ENCODE data around the gene TBC1D5. TPM values are rescaled to one million over a fixed set of nuclear protein-coding genes. Genes with fewer than 3 reads are reported as not detected.
"Not testable (repeated sequence)": the region's sequence is repeated elsewhere in the genome, so short reads cannot be mapped to it uniquely, and the experiment has no call there.

TBC1D5 gene
- total and polyA plus RNA-seq, 12 donors: 6.4 to 108 (median 70.7) TPM

GRCh38 chr3:17132286-17133115, 609.9 kb downstream of the TBC1D5 start:
- intact Hi-C loops (cut with DNase I): loop anchor here in 1 of 2 donors (10.0 kb wide), 1 partner anchor 82 kb away; no protein-coding TSS in a partner anchor
- whole genome bisulfite sequencing, 4 donors: 86 to 93% (median 88%) methylated on average over 9 to 10 of the region's 10 CpGs
- no peaks in the 10 kb centered on the region for H3K27me3 ChIP-seq
- no peaks in the 10 kb centered on the region for H3K9me3 ChIP-seq (replicated peaks in 1 of 3)
- peak in 1 of 7 donors; percentile 42 for DNase-seq
- TF ChIP-seq CTCF (IDR thresholded peaks at IDR 0.05): no peak
- TF ChIP-seq POLR2A (IDR thresholded peaks at IDR 0.05): no peak
- H3K36me3 ChIP-seq (replicated peaks in 1 of 2): no peaks in the 10 kb centered on the region
- H3K4me3 ChIP-seq: no peak overlapping the region
- H3K4me1 ChIP-seq (replicated peaks in 1 of 2): peaks cover 11 to 13% of the 10 kb centered on the region in 2 donors
- no peak overlapping the region for H3K27ac ChIP-seq

GRCh38 chr3:17130956-17131355, 611.5 kb downstream of the TBC1D5 start:
- intact Hi-C loops (cut with DNase I): loop anchor here in 1 of 2 donors (10.0 kb wide), 1 partner anchor 84 kb away; no protein-coding TSS in a partner anchor
- DNase-seq: peak in 1 of 7 donors; percentile 17

GRCh38 chr3:17129556-17129955, 612.9 kb downstream of the TBC1D5 start:
- no peaks in the 10 kb centered on the region for H3K9me3 ChIP-seq (replicated peaks in 1 of 3)
- TF ChIP-seq POLR2A (IDR thresholded peaks at IDR 0.05): no peak
- no peak for TF ChIP-seq CTCF (IDR thresholded peaks at IDR 0.05)
- peak in 1 of 7 donors; percentile 13 for DNase-seq
- intact Hi-C loops (cut with DNase I): no loop called here
- H3K4me3 ChIP-seq: no peak overlapping the region
- no peaks in the 10 kb centered on the region for H3K4me1 ChIP-seq (replicated peaks in 1 of 2)
- H3K27me3 ChIP-seq: no peaks in the 10 kb centered on the region
- H3K27ac ChIP-seq: no peak overlapping the region
- 91 to 95% (median 93%) methylated on average over 3 of the region's 3 CpGs for WGBS, 4 donors
- H3K36me3 ChIP-seq (replicated peaks in 1 of 2): no peaks in the 10 kb centered on the region

More at GRCh38 chr3:17130956-17131355, 611.5 kb downstream of the TBC1D5 start:
- no peaks in the 10 kb centered on the region for H3K9me3 ChIP-seq (replicated peaks in 1 of 3)
- H3K4me1 ChIP-seq (replicated peaks in 1 of 2): peaks cover 3 to 5% of the 10 kb centered on the region in 2 donors
- H3K27me3 ChIP-seq: no peaks in the 10 kb centered on the region
- TF ChIP-seq CTCF (IDR thresholded peaks at IDR 0.05): no peak
- TF ChIP-seq POLR2A (IDR thresholded peaks at IDR 0.05): no peak
- no peaks in the 10 kb centered on the region for H3K36me3 ChIP-seq (replicated peaks in 1 of 2)
- H3K4me3 ChIP-seq: no peak overlapping the region
- 87 to 97% (median 92%) methylated on average over 3 of the region's 3 CpGs for WGBS, 4 donors
- H3K27ac ChIP-seq: no peak overlapping the region

- DNase-seq: peak in 1 of 7 donors; percentile 33
- H3K9me3 ChIP-seq (replicated peaks in 1 of 3); H3K4me3 ChIP-seq; intact Hi-C loops (cut with DNase I); H3K36me3 ChIP-seq (replicated peaks in 1 of 2); H3K4me1 ChIP-seq (replicated peaks in 1 of 2); H3K27me3 ChIP-seq; H3K27ac ChIP-seq: not testable (repeated sequence)
- WGBS, 4 donors: 89 to 100% (median 96%) methylated on average over 3 of the region's 3 CpGs
These were observed 613.8 kb downstream of the TBC1D5 start for GRCh38 chr3:17128671-17129070.
